ENCODE measurements around the gene UTS2R. TPM values are rescaled to one million over a fixed set of nuclear protein-coding genes. Genes with fewer than 3 reads are reported as not detected.

UTS2R gene
- not detected for total RNA-seq

DNA sequence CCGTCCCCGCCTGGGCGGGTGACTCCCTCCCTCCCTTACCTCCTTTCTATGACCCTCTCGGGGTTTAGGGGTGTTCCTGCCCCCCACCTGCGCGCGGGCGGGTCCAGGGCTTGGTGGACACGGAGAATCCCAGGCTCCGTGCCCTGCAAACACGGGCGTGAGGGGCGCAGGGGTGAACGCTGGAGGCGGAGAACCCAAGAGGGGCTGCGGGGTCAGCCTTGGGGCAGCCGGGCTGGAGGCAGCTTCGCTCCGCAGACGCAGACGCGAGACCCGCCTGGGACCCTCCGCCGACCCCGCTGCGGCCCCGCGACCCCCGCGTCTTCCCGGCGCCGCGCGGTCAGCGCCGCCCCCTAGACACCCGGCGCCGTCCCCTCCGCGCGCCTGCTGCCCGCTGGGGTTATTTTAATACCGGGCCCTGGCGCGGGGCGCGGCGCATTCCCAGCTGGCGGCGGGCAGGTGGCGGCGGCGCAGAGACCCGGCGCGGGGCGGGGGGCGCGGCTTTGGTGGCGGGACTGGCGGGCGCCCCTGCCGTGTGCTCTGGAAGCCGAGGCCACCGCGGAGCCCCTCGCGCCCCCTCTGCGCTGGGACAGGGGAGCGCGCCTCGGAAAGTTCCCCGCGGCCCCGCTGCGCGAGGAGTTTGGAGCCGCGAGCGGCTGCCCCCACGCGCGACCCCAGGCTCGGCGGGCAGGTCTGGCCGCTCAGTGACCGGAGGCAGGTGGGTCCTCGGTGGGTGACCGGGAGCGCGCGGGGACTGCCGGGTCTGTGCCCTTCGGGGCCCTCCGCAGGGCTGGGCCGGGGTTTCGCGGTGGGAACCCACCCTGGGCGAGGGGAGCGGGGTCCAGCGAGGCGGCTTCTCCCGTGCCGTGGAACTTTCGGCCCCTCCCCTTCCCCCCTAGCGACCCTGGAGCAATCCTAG, at the start of gene UTS2R:
UTS2R (plus strand) TSS at position 433 of the 916 bp plus-strand sequence. CDS start 2,560 bp downstream, outside the sequence.
- intact Hi-C loops (cut with DNase I), result no loop called here
- no peak for DNase-seq (ENCODE audit: extremely low spot score)
- TF ChIP-seq POLR2A (IDR thresholded peaks at IDR 0.05; ENCODE audit: low read depth) (no peak), EP300 (IDR thresholded peaks at IDR 0.05) (no peak), POLR2AphosphoS5 (IDR thresholded peaks at IDR 0.05) (no peak)
- TF ChIP-seq, protein P1, sequence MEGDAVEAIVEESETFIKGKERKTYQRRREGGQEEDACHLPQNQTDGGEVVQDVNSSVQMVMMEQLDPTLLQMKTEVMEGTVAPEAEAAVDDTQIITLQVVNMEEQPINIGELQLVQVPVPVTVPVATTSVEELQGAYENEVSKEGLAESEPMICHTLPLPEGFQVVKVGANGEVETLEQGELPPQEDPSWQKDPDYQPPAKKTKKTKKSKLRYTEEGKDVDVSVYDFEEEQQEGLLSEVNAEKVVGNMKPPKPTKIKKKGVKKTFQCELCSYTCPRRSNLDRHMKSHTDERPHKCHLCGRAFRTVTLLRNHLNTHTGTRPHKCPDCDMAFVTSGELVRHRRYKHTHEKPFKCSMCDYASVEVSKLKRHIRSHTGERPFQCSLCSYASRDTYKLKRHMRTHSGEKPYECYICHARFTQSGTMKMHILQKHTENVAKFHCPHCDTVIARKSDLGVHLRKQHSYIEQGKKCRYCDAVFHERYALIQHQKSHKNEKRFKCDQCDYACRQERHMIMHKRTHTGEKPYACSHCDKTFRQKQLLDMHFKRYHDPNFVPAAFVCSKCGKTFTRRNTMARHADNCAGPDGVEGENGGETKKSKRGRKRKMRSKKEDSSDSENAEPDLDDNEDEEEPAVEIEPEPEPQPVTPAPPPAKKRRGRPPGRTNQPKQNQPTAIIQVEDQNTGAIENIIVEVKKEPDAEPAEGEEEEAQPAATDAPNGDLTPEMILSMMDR (IDR thresholded peaks at IDR 0.05), result no peak
- Histone ChIP-seq H3K9me3 (no peaks in the 10 kb centered on the region), H3K36me3 (no peaks in the 10 kb centered on the region), H3K27me3 (peaks cover 0 to 90% (median 51%) of the 10 kb centered on the region in 4 donors), H3K4me1 (peaks cover 11 to 36% (median 23%) of the 10 kb centered on the region in 4 donors), H3K27ac (replicated peaks in 1 of 4) (no peak within 1 kb of the TSS), H3K4me3 (peak within 1 kb of the TSS; percentile 13 to 51 (median 34))
- 4% methylated on average over 42 of the region's 109 CpGs for WGBS

DNA sequence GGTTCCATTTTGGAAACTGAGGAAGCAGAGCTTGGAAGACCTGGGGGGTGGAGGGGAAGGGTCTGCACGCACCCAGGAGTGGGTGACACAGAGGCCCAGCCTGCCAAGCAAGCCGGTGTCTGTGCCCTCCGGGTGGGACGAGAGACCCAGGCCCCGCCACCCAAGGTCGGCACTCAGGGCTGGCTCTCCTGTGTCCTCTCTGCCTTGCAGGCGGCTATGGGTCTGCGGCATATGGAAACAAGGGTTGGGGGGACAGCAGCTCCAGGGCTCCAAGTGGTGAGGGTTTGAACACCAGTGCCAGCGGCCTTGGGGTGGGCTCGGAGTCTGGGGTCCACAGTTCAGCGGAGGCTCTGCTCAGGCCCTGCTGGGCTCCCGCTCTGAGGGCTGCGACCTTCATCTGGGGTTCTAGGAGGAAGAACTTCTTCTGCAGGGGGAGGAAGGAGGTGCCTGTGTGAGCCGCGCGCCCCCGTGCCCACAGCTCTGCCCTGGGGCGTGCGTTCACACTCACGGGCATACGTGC, 49.6 kb upstream of the UTS2R start:
- Histone ChIP-seq H3K27me3 (peaks cover 0 to 43% (median 0%) of the 10 kb centered on the region in 4 donors), H3K36me3 (peaks cover 0 to 21% (median 0%) of the 10 kb centered on the region in 4 donors), H3K4me1 (peaks cover 6 to 12% (median 9%) of the 10 kb centered on the region in 4 donors), H3K4me3 (no peak overlapping the region), H3K9me3 (no peaks in the 10 kb centered on the region), H3K27ac (replicated peaks in 1 of 4) (no peak overlapping the region)
- TF ChIP-seq POLR2AphosphoS5 (IDR thresholded peaks at IDR 0.05) (no peak), POLR2A (IDR thresholded peaks at IDR 0.05; ENCODE audit: low read depth) (no peak), EP300 (IDR thresholded peaks at IDR 0.05) (no peak)
- TF ChIP-seq, protein P1 (IDR thresholded peaks at IDR 0.05), result no peak
- no peak for DNase-seq (ENCODE audit: extremely low spot score)
- 81% methylated on average over 16 of the region's 21 CpGs for WGBS
- intact Hi-C loops (cut with DNase I), result loop anchor here (1.0 to 2.0 kb wide), 3 partner anchors 21 to 116 kb away; no protein-coding TSS in a partner anchor

DNA sequence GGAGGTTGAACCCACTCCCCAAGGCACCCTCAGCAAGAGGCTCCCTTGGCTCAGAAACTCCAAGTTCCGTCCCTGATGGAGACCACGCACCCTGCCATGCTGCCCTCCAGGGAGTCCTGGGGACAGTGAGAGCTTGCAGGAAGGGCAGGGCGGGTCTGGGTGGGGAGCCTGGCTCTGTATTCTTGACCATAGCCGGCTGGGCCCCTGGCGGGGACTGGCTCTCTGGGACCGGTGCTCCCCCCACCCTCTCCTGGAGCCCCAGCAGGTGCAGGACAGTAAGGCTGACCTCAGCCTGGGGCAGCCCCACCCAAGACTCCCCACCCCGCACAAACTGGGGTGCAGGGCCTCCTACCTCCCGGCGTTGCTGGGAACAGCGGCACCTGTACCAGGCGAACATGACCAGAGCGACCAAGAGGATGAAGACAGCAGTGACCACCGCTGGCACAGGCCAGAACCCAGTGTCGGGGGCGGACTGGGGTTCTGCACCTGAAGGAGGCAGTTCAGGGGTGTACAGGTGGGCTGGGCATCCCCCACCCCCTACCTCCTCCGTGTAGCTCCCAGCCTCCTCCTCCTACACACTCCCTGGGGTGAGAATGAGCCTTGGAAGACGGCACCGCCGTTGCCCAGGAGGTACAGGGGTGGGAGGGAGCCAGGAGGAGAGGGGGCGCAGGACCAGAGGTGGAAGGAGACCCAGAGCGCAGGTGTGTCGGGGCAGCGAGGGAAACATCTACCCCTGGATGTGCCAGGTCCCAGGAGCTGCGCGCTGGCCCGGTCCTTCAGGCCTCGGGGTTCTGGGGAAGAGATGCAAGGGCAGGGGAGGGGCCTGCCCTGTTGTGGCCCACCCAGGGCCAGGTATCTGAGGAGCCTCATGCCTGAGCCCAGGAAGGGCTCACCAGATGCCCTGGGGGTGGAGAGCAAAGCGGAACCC, 48.8 kb upstream of the UTS2R start:
- intact Hi-C loops (cut with DNase I), result no loop called here
- TF ChIP-seq, protein P1 (IDR thresholded peaks at IDR 0.05), result no peak
- TF ChIP-seq EP300 (IDR thresholded peaks at IDR 0.05), result no peak
- TF ChIP-seq POLR2A (IDR thresholded peaks at IDR 0.05; ENCODE audit: low read depth), result no peak
- TF ChIP-seq POLR2AphosphoS5 (IDR thresholded peaks at IDR 0.05), result no peak
- H3K4me1 ChIP-seq, result peaks cover 6 to 14% (median 8%) of the 10 kb centered on the region in 4 donors
- DNase-seq (ENCODE audit: extremely low spot score), result no peak
- H3K4me3 ChIP-seq, result no peak overlapping the region
- H3K36me3 ChIP-seq, result peaks cover 0 to 21% (median 0%) of the 10 kb centered on the region in 4 donors
- peaks cover 0 to 40% (median 0%) of the 10 kb centered on the region in 4 donors for H3K27me3 ChIP-seq
- WGBS, result 84% methylated on average over 21 of the region's 28 CpGs
- H3K27ac ChIP-seq (replicated peaks in 1 of 4), result no peak overlapping the region
- H3K9me3 ChIP-seq, result no peaks in the 10 kb centered on the region

DNA sequence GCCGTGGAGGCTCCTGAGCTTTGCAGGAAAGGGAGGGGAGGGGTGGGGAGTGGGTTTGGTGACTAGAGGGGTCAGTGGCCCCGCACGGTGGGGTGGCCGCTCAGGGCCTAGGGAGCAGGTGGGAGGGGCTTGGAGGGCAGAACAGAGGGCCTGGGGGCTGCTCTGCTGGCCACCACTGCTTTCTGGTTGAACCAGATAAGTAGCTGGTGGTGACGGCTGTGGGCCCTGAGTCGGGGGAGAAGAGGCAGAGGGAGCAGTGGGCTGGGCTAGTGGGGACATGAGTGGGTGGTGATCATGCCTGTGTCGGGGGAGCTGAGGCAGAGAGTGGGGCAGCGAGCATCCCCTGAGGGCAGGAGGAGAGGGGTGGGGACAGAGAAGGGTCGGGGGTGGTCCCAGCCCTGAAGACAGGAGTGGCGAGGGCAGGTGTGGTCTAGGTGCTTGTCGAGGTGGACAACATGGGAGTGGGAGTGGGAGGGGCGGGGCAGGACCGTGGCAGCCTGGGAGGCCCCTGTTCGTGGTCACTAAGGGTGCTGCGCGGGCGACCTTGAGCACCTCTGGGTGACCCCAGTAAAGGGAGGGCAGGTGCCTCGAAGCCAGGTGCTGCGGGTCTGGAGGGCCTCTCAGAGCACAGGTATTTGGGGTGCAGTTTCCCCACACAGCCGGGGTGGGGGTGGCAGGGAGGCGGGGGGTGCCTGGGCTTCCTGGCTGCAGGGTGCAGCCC, 47.9 kb upstream of the UTS2R start:
- Histone ChIP-seq H3K27ac (replicated peaks in 1 of 4) (no peak overlapping the region), H3K9me3 (no peaks in the 10 kb centered on the region), H3K4me1 (peaks cover 6 to 20% (median 11%) of the 10 kb centered on the region in 4 donors), H3K36me3 (peaks cover 0 to 21% (median 0%) of the 10 kb centered on the region in 4 donors), H3K27me3 (peaks cover 0 to 38% (median 0%) of the 10 kb centered on the region in 4 donors), H3K4me3 (no peak overlapping the region)
- 68% methylated on average over 14 of the region's 21 CpGs for WGBS
- intact Hi-C loops (cut with DNase I), result no loop called here
- no peak for TF ChIP-seq EP300 (IDR thresholded peaks at IDR 0.05)
- TF ChIP-seq POLR2AphosphoS5 (IDR thresholded peaks at IDR 0.05), result no peak
- TF ChIP-seq, protein P1 (IDR thresholded peaks at IDR 0.05), result no peak
- no peak for TF ChIP-seq POLR2A (IDR thresholded peaks at IDR 0.05; ENCODE audit: low read depth)
- DNase-seq (ENCODE audit: extremely low spot score), result no peak

Data from esophagus muscularis mucosa (tissue), 4 donors.